Stimulated activated CD4-positive, alpha-beta T cell treated with anti-CD3 and anti-CD28 coated beads, Interleukin-2, amount 100 ng/mL, for 48 hours (primary cell): ENCODE measurements around the gene SOCS1.

Source experiments
- DNase-seq, 2 donors: peaks; one replicate each; pipeline ENCODE4 v3.0.0-alpha.2; 2020

Gene SOCS1

GRCh38 chr16:11283820-11284248, 27.8 kb upstream of the SOCS1 start:
- DNase-seq = no peak

GRCh38 chr16:11280616-11281522, 24.9 kb upstream of the SOCS1 start, which contains the start of gene PRM1:
PRM1 (minus strand) TSS chr16:11281330; CDS start chr16:11281238, 92 bp downstream.
- no peak for DNase-seq

GRCh38 chr16:11278681-11279628, 23.0 kb upstream of the SOCS1 start:
- no peak for DNase-seq

GRCh38 chr16:11277607-11278337, 21.8 kb upstream of the SOCS1 start:
- no peak for DNase-seq

GRCh38 chr16:11276896-11277593, 21.0 kb upstream of the SOCS1 start:
- no peak for DNase-seq

GRCh38 chr16:11276143-11276895, 20.3 kb upstream of the SOCS1 start, which contains the start of gene PRM2:
PRM2 (minus strand) TSS chr16:11276480; CDS start chr16:11276370, 110 bp downstream.
- DNase-seq = no peak

GRCh38 chr16:11274964-11275363, 19.0 kb upstream of the SOCS1 start:
- DNase-seq = no peak

GRCh38 chr16:11273721-11274324, 17.8 kb upstream of the SOCS1 start:
- no peak for DNase-seq

- no peak for DNase-seq
Measured at GRCh38 chr16:11272921-11273720, 17.1 kb upstream of the SOCS1 start, which contains the start of gene PRM3. PRM3 (minus strand) TSS chr16:11273629; CDS start chr16:11273595, 34 bp downstream.

GRCh38 chr16:11272484-11272883, 16.5 kb upstream of the SOCS1 start:
- no peak for DNase-seq

GRCh38 chr16:11271610-11272009, 15.6 kb upstream of the SOCS1 start:
- DNase-seq = no peak

GRCh38 chr16:11270602-11271162, 14.7 kb upstream of the SOCS1 start:
- DNase-seq = no peak

GRCh38 chr16:11268921-11269375, 12.9 kb upstream of the SOCS1 start, which contains the start of gene TNP2:
TNP2 (minus strand) TSS chr16:11269325; CDS start chr16:11269262, 63 bp downstream.
- no peak for DNase-seq

- no peak for DNase-seq
Measured at GRCh38 chr16:11265124-11265523, 9.1 kb upstream of the SOCS1 start.

- DNase-seq = no peak
Measured at GRCh38 chr16:11264155-11264832, 8.3 kb upstream of the SOCS1 start.

- DNase-seq = peak in 1 of 2 donors; percentile 44
Measured at GRCh38 chr16:11263737-11264136, 7.7 kb upstream of the SOCS1 start.

GRCh38 chr16:11262915-11263314, 6.9 kb upstream of the SOCS1 start:
- no peak for DNase-seq

GRCh38 chr16:11260596-11260966, 4.6 kb upstream of the SOCS1 start:
- no peak for DNase-seq
